ENCODE measurements around the gene MTG2.

Gene MTG2

GRCh38 chr20:62248890-62249560 is 66.2 kb downstream of the MTG2 start:
- DNase-seq (ENCODE audit: low read depth): no peak

- DNase-seq (ENCODE audit: low read depth): peak; percentile 19
Measured at GRCh38 chr20:62252342-62252966, 69.6 kb downstream of the MTG2 start.

Data from amniotic epithelial cell (primary cell).